A673 (cell line): Measurements from ENCODE around the gene TGFA.

Source experiments
- CTCF ChIP-seq: fragments of 300-800, 200-600 bp; sonication (generic); conservative IDR thresholded peaks from 2 replicates; pipeline ENCODE4 v1.5.1; 2017; ENCODE audit warnings: low read depth, mild to moderate bottlenecking, antibody characterized with exemption, low read length, moderate library complexity, mixed read lengths
- EZH2 ChIP-seq: fragments of 200-600 bp; sonication (generic); IDR thresholded peaks from 2 replicates; pipeline ENCODE4 v1.6.1; 2017; ENCODE audit warnings: borderline replicate concordance, low read depth, mild to moderate bottlenecking, mixed read lengths, antibody characterized with exemption, low read length; ENCODE audit not compliant: poor library complexity, severe bottlenecking

GRCh38 chr2:70433315-70433714 is 120.3 kb downstream of the TGFA start:
- TF ChIP-seq CTCF (no peak), EZH2 (no peak)
